ENCODE results near the gene CIBAR2.
"Not testable (repeated sequence)": the region's sequence is repeated elsewhere in the genome, so short reads cannot be mapped to it uniquely, and the experiment has no call there.

Gene CIBAR2

GRCh38 chr16:85061566-85061965, 50.7 kb downstream of the CIBAR2 start:
- Mint-ChIP-seq H3K27me3 (no peaks in the 10 kb centered on the region), H3K4me3 (no peak overlapping the region), H3K4me1 (ENCODE audit: low read depth in 2 of 2) (peaks cover 14 to 19% of the 10 kb centered on the region in 2 donors), H3K9me3 (no peaks in the 10 kb centered on the region), H3K36me3 (ENCODE audit: insufficient read depth) (peaks cover 3% of the 10 kb centered on the region), H3K27ac (no peak overlapping the region)
- ATAC-seq (replicated peaks), result peak; percentile 39
- DNase-seq, result no peak

GRCh38 chr16:85058909-85059308, 53.4 kb downstream of the CIBAR2 start:
- no peaks in the 10 kb centered on the region for H3K27me3 Mint-ChIP-seq
- ATAC-seq (replicated peaks), result no peak

DNA sequence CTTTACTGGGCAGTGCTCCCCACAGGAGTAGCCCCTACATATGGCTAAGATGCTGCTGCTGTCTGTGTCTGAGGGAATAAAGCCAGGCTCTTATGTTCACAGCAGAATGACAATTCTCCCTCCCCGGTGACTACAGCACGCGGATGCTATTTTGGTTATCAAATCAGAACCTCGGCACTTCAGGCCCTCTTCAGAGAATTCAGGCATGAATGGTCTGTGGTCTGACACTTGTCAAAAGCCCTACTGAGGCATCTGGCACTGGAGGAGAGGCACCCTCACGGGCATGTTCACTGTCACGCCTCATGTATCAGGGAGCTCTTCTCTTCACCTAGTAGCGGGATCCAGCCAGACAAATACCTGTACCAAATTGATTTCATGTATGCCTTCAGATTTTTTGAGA, 54.3 kb downstream of the CIBAR2 start:
- Mint-ChIP-seq H3K27ac (peak overlapping the region; percentile 18 to 94), H3K9me3 (no peaks in the 10 kb centered on the region), H3K4me3 (peak overlapping the region in 1 of 2 donors; percentile 35), H3K36me3 (ENCODE audit: insufficient read depth) (peaks cover 13% of the 10 kb centered on the region), H3K27me3 (no peaks in the 10 kb centered on the region), H3K4me1 (ENCODE audit: low read depth in 2 of 2) (peaks cover 30 to 33% of the 10 kb centered on the region in 2 donors)
- ATAC-seq (replicated peaks) (no peak), DNase-seq (no peak)

More at GRCh38 chr16:85058909-85059308, 53.4 kb downstream of the CIBAR2 start:
- peak overlapping the region in 1 of 2 donors; percentile 28 for H3K27ac Mint-ChIP-seq
- no peak overlapping the region for H3K4me3 Mint-ChIP-seq
- no peak for DNase-seq
- H3K9me3 Mint-ChIP-seq, result no peaks in the 10 kb centered on the region
- peaks cover 13% of the 10 kb centered on the region for H3K36me3 Mint-ChIP-seq (ENCODE audit: insufficient read depth)
- H3K4me1 Mint-ChIP-seq (ENCODE audit: low read depth in 2 of 2), result peaks cover 30 to 33% of the 10 kb centered on the region in 2 donors

DNA sequence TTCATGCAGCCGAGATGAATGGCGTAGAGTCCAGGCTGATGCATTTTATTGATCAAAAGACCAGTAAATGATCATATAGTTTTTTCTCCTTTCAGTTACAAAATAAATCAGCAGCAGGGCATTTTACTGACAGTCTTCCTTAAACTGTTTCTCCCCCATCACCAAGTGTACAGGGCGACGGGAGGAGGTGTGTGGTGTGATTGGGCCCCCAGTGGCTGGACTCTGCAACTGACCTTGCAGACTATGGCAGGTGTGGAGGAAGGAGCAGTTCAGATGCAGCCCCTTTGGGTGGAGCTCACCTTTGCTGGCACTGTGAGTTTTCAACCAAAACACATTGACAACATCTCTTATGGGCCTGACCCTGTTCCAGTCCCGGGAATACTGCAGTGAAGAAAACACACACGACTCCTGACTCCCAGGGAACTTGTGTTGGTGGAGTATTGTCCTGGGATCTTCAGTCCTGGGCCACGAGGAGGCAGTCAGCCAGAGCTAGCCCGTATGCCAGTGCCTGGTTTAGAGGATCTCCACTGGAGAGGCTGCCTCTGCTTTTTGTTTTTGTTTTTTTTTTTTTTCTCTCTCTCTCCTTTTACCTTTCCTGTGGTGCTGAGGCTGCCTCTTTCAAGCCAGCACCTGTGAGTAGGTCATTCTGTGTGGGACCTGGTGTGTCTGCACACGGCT, 54.9 kb downstream of the CIBAR2 start:
- H3K27me3 Mint-ChIP-seq, result no peaks in the 10 kb centered on the region
- ATAC-seq (replicated peaks) (no peak), DNase-seq (no peak)
- H3K9me3 Mint-ChIP-seq, result no peaks in the 10 kb centered on the region
- H3K4me3 Mint-ChIP-seq, result peak overlapping the region; percentile 60 to 85
- H3K4me1 Mint-ChIP-seq (ENCODE audit: low read depth in 2 of 2), result peaks cover 30 to 33% of the 10 kb centered on the region in 2 donors
- H3K27ac Mint-ChIP-seq, result peak overlapping the region; percentile 88 to 94
- H3K36me3 Mint-ChIP-seq (ENCODE audit: insufficient read depth), result peaks cover 13% of the 10 kb centered on the region

- Mint-ChIP-seq H3K4me3 (peak overlapping the region; percentile 60 to 85), H3K36me3 (ENCODE audit: insufficient read depth) (peaks cover 13% of the 10 kb centered on the region), H3K27ac (peak overlapping the region; percentile 88 to 94), H3K4me1 (ENCODE audit: low read depth in 2 of 2) (peaks cover 30 to 32% of the 10 kb centered on the region in 2 donors), H3K9me3 (no peaks in the 10 kb centered on the region), H3K27me3 (no peaks in the 10 kb centered on the region)
- no peak for DNase-seq
- ATAC-seq (replicated peaks), result no peak
Observed at GRCh38 chr16:85056211-85056748, 56.0 kb downstream of the CIBAR2 start.

DNA sequence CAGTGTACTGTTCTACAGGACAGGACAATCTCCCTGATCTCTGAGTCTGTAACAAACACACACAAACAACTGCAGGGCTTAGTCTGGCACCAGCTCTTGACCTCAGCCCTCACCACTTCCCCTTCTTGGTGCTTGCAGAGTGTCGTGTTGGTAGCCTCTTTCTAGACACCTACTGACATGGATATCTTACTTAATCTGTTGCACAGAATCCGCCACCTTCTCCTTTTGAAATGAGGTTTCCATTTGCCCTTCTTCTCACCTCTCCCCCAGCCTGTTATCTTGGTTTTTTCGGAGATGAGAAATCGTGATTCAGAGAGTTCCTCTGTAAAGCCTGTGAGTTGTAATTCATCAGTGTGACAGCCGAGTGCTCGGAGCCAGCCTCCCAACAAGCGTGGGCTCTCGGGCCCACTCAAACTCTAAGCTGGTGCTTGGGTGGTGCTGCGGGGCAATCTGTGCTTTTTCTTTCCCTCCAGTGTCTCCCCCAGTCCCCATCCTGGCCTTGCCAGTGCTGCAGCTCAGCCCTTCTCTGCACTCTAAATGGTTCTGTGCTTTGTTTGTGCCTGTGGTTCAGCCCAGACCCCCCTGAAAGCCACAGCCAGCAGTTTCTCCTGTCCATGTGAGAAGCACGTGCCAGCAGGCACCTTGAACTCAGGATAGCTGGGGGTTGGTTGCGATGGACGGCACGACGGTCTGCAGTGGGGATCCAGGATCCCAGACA, 56.6 kb downstream of the CIBAR2 start:
- Mint-ChIP-seq H3K4me3 (peak overlapping the region; percentile 60 to 85), H3K9me3 (no peaks in the 10 kb centered on the region), H3K4me1 (ENCODE audit: low read depth in 2 of 2) (peaks cover 30 to 31% of the 10 kb centered on the region in 2 donors), H3K27me3 (no peaks in the 10 kb centered on the region), H3K36me3 (ENCODE audit: insufficient read depth) (peaks cover 16% of the 10 kb centered on the region), H3K27ac (peak overlapping the region; percentile 88 to 94)
- ATAC-seq (replicated peaks) (peak; percentile 94), DNase-seq (peak; percentile 75 to 78 (median 77))

- H3K4me1 Mint-ChIP-seq (ENCODE audit: low read depth in 2 of 2), result peaks cover 30 to 31% of the 10 kb centered on the region in 2 donors
- peak overlapping the region; percentile 60 to 85 for H3K4me3 Mint-ChIP-seq
- no peaks in the 10 kb centered on the region for H3K9me3 Mint-ChIP-seq
- H3K36me3 Mint-ChIP-seq (ENCODE audit: insufficient read depth), result peaks cover 17% of the 10 kb centered on the region
- DNase-seq (no peak), ATAC-seq (replicated peaks) (no peak)
- peak overlapping the region; percentile 88 to 94 for H3K27ac Mint-ChIP-seq
- H3K27me3 Mint-ChIP-seq, result no peaks in the 10 kb centered on the region
Observed at GRCh38 chr16:85054948-85055492, 57.3 kb downstream of the CIBAR2 start.

- not testable (repeated sequence) for H3K9me3 Mint-ChIP-seq; H3K27ac Mint-ChIP-seq; ATAC-seq (replicated peaks); H3K27me3 Mint-ChIP-seq; DNase-seq; H3K4me3 Mint-ChIP-seq
- Mint-ChIP-seq H3K4me1 (ENCODE audit: low read depth in 2 of 2) (peaks cover 30 to 31% of the 10 kb centered on the region in 2 donors), H3K36me3 (ENCODE audit: insufficient read depth) (peaks cover 17% of the 10 kb centered on the region)
Observed at GRCh38 chr16:85054321-85054720, 58.0 kb downstream of the CIBAR2 start.

GRCh38 chr16:85052536-85052935, 59.7 kb downstream of the CIBAR2 start:
- H3K36me3 Mint-ChIP-seq (ENCODE audit: insufficient read depth), result peaks cover 14% of the 10 kb centered on the region
- H3K4me1 Mint-ChIP-seq (ENCODE audit: low read depth in 2 of 2), result peaks cover 25 to 27% of the 10 kb centered on the region in 2 donors
- no peak overlapping the region for H3K4me3 Mint-ChIP-seq
- no peak for ATAC-seq (replicated peaks)
- H3K27ac Mint-ChIP-seq, result peak overlapping the region in 1 of 2 donors; percentile 35
- no peaks in the 10 kb centered on the region for H3K27me3 Mint-ChIP-seq
- no peak for DNase-seq
- H3K9me3 Mint-ChIP-seq, result no peaks in the 10 kb centered on the region

DNA sequence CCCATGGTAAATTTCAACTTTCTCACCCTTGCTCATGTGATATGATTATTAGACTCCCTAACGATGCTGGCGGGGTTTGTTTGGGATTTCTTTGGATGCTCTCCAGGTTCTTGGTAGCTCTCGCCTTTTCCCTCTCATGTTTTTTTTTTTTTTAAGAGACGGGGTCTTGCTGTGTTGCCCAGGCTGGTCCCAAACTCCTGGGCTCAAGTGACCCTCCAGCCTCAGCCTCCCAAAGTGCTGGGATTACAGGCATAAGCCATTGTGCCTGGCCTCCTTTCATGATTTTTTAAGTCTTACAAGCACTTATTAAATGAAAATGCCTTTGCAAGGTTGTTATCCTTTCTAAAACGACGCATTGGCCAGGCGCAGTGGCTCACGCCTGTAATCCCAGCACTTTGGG, 60.6 kb downstream of the CIBAR2 start:
- no peak for ATAC-seq (replicated peaks)
- H3K27ac Mint-ChIP-seq, result peak overlapping the region in 1 of 2 donors; percentile 41

DNA sequence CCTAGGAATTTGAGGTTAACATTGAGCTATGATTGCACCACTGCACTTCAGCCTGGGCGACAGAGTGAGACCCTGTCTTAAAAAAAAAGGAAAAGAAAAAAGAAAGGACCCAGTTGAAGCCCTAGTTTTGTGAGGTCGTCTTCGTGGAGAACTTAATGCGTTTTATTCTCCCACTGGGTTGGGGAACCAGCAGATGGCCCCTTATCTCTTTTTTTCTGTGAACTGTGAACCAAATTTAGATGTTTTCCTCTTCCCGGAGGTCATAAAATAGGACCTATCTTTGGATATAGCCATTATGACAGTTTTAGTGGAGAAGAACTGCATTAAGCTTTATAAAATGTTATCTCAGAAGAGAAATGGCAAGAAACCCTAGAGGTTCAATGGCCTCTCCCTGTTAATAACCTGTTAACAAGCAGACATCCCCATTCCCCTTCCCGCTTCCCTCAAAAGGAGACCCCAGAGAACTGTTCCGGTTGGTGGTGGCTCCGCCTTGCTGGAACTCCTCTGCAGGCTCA, 61.1 kb downstream of the CIBAR2 start:
- H3K36me3 Mint-ChIP-seq (ENCODE audit: insufficient read depth), result peaks cover 14% of the 10 kb centered on the region
- no peak for ATAC-seq (replicated peaks)
- peaks cover 12 to 13% of the 10 kb centered on the region in 2 donors for H3K4me1 Mint-ChIP-seq (ENCODE audit: low read depth in 2 of 2)
- H3K9me3 Mint-ChIP-seq, result no peaks in the 10 kb centered on the region
- no peaks in the 10 kb centered on the region for H3K27me3 Mint-ChIP-seq
- H3K27ac Mint-ChIP-seq, result peak overlapping the region in 1 of 2 donors; percentile 41
- no peak for DNase-seq
- H3K4me3 Mint-ChIP-seq, result no peak overlapping the region

More for the DNA sequence above, 60.6 kb downstream of the CIBAR2 start:
- H3K4me1 Mint-ChIP-seq (ENCODE audit: low read depth in 2 of 2), result peaks cover 17 to 19% of the 10 kb centered on the region in 2 donors
- H3K9me3 Mint-ChIP-seq, result no peaks in the 10 kb centered on the region
- peaks cover 14% of the 10 kb centered on the region for H3K36me3 Mint-ChIP-seq (ENCODE audit: insufficient read depth)
- H3K27me3 Mint-ChIP-seq, result no peaks in the 10 kb centered on the region
- H3K4me3 Mint-ChIP-seq, result no peak overlapping the region
- no peak for DNase-seq

DNA sequence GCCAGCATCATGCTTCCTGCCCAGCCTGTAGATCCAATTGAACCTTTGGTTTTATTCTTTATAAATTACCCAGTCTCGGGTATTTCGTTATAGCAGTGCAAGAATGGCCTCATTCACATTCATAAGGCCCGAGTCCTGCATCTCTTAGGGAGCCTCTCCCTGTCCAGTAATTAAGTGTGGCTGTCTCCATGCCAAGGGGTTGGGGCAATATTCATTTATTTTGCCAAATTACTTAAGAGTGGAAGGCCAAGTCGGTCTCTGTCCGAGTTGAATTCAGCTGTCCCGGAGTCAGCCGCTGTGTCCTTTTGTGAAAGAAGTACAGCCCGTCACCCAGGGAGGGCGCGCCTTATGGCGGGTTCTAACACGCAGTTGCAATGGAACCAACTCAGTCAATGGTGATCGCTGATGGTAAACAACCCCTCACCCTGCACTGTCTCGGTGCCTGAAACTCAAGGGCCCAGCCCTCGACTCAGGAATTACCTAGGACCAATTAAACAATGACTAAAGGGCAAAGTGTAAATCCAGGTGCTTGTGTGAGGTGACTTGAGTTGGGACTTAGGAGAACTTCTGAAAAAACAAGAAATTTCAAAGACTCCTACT, 62.5 kb downstream of the CIBAR2 start:
- Mint-ChIP-seq H3K27ac (peak overlapping the region in 1 of 2 donors; percentile 39), H3K4me1 (ENCODE audit: low read depth in 2 of 2) (peaks cover under 1 to 2% of the 10 kb centered on the region in 2 donors), H3K4me3 (no peak overlapping the region)

More for the DNA sequence above, 62.5 kb downstream of the CIBAR2 start:
- Mint-ChIP-seq H3K27me3 (no peaks in the 10 kb centered on the region), H3K36me3 (ENCODE audit: insufficient read depth) (peaks cover 6% of the 10 kb centered on the region), H3K9me3 (no peaks in the 10 kb centered on the region)
- DNase-seq, result no peak
- ATAC-seq (replicated peaks), result no peak
